ENCODE measurements around the gene GCK.

DNA sequence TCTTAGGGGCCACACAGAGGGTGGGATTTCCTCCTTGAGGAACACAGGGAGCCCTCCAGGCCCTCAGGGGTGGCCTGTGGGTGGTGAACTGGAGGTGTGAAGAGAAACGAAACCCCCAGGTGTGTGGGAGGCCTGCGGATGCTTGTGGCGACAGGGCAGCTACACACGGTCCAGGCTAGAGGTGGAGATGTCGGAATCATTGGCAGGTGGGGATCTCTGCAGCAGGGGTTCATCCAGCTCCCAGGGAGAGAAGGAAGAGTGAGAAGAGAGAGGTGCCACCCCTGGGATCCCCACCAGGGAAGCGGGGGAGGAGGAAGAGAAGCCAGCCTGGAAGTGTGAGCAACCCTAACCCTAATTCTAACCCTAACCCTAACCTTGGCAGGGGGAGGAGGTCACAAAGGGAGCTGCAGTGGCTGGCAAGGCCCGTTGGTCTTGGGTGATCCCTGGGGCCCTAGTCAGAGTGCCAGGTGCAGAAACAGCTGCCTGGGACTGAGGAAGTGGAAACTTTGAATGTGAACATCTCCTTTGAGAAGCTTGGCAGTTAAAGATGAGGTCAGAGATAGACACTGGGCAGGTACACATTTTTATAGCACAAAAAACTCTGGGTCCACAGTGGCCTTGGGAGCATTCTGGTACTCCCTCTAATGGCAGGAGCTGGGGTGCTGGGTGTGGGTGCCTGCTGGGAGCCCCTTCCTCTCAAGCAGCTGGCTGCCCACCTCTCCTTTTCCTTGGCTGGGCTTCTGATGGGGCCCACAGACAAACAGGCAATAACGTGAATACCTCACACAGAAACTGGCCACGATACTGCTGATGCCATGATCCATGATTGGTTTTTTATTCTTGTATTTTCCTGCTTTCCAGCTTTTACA is 91.9 kb downstream of the GCK start:
- TF ChIP-seq, protein P1, sequence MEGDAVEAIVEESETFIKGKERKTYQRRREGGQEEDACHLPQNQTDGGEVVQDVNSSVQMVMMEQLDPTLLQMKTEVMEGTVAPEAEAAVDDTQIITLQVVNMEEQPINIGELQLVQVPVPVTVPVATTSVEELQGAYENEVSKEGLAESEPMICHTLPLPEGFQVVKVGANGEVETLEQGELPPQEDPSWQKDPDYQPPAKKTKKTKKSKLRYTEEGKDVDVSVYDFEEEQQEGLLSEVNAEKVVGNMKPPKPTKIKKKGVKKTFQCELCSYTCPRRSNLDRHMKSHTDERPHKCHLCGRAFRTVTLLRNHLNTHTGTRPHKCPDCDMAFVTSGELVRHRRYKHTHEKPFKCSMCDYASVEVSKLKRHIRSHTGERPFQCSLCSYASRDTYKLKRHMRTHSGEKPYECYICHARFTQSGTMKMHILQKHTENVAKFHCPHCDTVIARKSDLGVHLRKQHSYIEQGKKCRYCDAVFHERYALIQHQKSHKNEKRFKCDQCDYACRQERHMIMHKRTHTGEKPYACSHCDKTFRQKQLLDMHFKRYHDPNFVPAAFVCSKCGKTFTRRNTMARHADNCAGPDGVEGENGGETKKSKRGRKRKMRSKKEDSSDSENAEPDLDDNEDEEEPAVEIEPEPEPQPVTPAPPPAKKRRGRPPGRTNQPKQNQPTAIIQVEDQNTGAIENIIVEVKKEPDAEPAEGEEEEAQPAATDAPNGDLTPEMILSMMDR (conservative IDR thresholded peaks at IDR 0.05; ENCODE audit: low read depth, low read length), result no peak
- no peak for TF ChIP-seq EZH2 (IDR thresholded peaks at IDR 0.05; ENCODE audit: borderline replicate concordance, low read depth, low read length, poor library complexity, severe bottlenecking)
